GM21367 (cell line): ENCODE results near the gene GPR142.

Experiments
- ATAC-seq: cut with Tn5 transposase; IDR thresholded peaks from one replicate; pipeline ENCODE4 v1.9.1; 2021; ENCODE audit not compliant: unreplicated experiment

GPR142 gene

DNA sequence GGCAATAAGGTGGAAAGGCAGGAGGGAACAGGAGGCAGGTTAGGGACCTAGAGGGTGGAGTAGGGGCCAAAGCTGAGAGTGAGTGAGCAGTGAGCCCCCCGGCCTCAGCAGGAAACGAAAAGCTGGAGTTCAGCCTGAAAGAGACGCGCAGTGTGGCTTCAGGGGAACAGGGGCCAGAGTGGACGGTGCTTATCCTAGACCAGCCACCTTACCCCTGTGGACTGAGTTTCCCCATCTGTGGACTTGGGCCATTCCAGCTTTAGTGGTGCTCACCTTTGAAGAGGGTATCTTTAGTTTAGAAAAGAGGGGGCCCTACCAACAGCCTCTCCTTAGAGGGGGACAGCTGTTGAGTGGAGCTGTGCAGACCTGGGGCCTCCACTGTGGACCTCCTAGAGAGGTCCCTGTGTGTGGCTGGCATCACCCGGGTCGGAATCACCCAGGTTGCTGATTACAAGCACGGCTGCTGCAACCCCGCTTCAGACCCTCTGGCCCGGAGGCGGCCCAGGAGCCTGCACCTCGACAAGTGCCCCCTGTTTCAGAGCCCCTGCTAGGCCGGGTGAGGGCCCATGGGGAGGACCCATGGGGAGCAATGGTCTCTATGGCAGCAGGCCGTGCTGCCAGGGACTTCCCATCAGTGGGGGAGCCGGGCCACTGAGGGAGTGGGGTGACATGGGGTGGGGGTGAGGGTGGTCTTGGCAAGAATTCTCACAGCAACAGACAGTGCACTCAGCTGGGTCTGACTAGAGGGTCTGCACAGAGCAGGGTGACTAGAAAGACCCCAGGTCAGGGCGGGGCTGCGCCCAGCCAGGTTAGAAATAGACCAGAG is 2.6 kb downstream of the GPR142 start:
- no peak for ATAC-seq

- ATAC-seq = no peak
Measured at GRCh38 chr17:74371653-74372147, 4.4 kb downstream of the GPR142 start.

- no peak for ATAC-seq
Measured at GRCh38 chr17:74372426-74372825, 5.1 kb downstream of the GPR142 start.

DNA sequence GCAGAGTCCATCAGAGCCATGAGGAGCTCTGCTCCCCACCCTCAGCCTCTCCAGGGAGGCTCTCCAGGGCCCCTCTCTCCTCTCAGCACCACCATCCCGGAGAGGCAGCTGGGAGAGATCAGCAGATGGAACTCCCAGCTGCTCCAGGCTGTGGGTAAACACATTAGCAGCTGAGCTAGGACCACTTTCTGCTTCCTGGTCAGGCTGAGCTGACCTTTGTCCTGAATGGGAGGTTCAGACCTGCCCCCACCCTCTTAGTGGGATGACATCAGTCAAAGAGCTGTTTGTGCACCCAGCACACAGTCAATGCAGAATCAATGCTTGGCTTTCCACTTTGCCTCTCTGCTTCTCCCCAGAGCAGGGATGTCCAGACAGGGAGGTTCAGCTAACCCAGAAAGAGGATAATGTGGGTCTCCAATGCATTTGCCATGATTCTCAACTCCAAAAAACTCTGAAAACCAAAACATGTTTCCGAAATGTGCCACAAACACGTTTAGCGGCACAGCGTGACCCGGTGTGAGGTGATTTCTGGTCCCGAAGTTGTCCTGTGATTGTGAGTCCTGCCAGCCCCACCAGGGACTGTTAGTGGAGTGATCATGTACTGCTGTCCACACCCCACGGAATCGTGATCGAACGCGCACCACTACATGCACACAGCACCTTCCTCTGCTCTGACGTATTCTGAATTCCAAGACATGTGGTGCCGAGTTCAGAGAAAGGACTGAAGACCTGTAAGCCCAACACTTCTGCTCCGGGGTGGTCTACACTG is 6.7 kb downstream of the GPR142 start:
- no peak for ATAC-seq

DNA sequence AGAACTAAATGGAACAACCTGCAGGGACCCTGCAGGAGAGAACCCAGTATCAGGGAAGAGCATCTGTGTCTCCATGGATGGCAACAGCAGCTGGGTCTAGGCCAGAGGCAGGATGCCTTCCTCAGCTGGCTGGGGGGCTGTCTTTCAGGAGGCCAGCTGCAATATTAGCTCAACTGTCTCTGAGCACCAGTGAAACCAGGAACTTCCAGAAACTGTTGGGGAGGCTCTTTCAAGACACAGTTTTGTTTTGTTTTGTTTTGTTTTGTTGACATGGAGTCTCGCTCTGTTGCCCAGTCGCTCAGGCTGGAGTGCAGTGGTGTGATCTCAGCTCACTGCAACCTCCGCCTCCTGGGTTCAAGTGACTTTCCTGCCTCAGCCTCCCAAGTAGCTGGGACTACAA is 7.6 kb downstream of the GPR142 start:
- ATAC-seq = no peak

- peak; percentile 49 for ATAC-seq
Measured at GRCh38 chr17:74379495-74380085, 12.3 kb downstream of the GPR142 start.

DNA sequence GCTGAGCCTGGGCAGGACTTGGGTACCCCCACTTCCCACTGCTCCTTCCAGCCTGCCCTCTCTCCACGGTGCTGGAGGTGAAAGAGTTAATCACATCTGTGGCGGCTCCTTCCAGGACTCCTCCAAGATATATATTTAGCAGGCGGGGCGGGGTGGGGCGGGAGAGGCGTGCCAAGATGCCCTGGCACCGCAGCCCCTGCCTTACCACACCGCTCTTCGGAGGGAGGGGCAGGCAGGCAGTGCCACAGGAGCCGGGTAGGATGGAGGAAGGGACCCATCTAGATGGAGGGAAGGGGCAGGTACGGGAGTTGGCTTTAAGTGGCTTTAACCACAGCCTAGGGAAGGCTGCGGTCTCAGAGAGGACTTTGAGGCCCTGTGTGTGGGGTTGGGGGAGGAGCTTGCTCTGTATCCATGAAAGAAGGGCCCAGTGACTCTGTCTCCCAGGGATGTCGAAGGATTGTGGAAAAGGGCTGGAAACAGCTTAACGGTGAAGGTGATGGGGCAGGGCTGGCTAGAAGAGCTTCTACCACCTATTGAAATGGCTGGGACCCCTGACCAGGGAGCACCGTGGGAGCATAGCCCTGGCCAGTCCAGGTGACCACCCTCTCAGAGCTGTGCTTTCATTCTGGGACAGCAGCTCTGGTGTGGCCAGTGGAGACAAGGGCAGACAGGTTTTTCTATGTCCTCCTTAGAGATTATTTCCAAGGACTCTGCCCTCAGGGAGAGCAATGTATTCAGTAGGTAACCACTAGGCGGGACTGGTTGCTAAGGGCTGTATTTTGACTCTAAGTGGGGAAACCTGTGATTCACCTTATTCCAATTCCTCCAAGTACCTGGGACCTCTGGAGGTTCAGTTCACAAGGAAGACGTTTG is 13.0 kb downstream of the GPR142 start:
- no peak for ATAC-seq

DNA sequence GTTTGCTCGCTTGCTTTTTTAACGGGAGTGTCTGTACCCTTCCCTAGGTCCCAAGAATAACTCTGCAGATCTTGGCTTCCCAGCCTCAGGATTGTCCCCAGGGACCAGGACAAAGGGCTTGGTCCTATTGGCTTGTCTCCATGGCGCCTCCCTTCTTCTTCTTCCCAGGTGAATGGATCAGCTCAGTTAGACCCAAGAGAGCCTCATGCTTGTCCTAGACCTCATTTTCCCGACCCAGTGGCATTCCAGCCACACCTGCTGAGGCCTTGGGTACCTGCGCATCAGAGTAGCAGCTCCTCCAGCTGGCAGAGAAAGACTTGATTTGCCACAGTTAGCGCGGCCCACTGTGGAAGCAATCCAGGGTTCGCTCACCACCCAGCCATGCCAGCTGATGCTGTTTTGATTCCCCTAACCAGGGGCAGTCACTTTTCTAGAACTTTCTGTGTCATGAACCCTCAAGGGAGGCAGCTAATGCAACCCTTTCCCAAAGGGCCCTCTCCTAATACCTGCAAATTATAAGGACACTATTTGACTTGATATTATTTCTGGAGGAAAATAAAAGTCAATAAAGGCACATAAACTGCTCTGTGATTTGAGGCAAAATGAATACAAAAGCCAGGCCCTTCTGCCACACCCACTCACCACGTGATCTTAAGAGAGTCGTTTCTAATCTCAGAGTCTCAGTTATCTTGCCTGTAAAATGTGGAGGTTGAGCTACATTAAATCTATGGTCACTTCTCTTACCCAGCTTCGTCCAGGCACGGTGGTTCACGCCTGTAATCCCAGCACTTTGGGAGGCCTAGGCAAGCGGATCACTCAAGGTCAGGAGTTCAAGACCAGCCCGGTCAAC is 13.9 kb downstream of the GPR142 start:
- no peak for ATAC-seq

DNA sequence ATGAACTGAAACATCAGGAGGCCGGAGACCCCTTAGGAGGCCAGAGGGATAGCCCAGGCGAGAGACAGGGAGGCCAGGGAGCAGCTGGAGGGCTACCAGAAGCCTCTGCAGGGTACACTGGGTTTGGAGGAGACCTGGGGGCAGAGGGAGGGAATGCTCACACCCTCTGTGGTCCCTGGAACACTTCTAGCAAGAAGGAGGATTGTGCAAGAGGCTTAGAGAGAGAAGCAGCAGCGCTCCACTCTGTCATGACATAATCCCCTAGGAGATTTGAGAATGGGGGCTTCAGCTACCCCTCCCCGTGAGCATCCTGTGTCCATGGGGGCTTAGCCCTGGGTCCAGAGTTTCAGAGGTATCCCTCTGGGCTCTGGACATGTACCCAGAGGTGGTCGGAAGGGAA is 15.8 kb downstream of the GPR142 start:
- ATAC-seq = no peak

- ATAC-seq = no peak
Measured at GRCh38 chr17:74385201-74385600, 17.9 kb downstream of the GPR142 start.

- ATAC-seq = no peak
Measured at GRCh38 chr17:74386386-74386785, 19.1 kb downstream of the GPR142 start.

- no peak for ATAC-seq
Measured at GRCh38 chr17:74387365-74388218, 20.3 kb downstream of the GPR142 start.

- ATAC-seq = no peak
Measured at GRCh38 chr17:74389084-74389753, 21.9 kb downstream of the GPR142 start.

DNA sequence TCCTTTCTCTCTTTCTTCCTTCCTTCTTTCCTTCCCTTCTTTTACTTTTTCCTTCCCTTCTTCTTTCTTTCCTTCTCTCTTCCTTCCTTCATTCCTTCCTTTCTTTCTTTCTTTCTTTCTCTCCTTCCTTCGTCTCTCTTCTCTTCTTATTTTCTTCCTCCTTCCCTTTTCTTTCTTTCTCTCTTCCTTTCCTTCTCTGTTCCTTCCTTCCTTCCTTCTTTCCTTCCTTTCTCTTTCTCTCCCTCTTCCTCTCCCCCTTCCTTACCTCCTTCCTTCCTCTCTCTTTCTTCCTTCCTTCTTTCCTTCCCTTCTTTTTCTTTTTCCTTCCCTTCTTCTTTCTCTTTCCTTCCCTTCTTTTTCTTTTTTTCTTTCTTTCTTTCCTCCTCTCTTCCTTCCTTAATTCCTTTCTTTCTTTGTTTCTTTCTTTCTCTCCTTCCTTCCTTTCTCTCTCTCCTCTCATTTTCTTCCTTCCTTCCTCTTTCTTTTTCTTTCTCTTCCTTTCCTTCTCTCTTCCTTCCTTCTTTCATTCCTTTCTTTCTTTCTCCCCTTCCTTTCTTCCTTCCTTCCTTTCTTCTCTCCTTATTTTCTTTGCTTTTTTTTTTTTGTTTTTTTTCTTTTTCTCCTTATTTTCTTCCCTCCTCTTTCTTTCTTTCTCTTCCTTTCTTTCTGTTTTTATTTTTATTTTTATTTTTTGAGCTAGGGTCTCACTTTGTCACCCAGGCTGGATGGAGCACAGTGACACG is 22.8 kb downstream of the GPR142 start:
- ATAC-seq = no peak

GRCh38 chr17:74390680-74391653 is 23.7 kb downstream of the GPR142 start:
- no peak for ATAC-seq

GRCh38 chr17:74391771-74392170 is 24.5 kb downstream of the GPR142 start:
- ATAC-seq = no peak

DNA sequence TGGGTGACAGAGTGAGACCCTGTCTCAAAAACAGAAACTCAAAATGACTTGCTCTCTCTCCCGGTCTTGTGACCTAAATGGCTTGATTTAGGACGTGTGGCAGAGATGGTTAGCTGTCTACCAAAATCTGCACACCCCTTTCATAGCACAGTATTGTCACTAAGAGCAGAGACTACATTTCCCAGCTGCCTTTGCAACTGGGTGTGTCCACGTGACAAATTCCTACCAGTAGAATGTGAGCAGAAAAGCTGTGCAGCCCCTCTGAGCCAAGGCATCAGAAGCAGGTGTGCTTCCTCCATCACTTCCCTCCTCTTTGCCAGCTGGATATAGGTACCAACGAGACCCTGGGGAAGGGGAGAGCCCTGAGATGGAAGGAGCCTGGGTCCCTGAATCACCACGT is 25.5 kb downstream of the GPR142 start:
- no peak for ATAC-seq
